ENCODE results near the gene ITPRIP. TPM values are rescaled to one million over a fixed set of nuclear protein-coding genes. Genes with fewer than 3 reads are reported as not detected.
A peak's percentile ranks its signal among the peaks of the same experiment; 100 is the strongest.

Gene ITPRIP
- total RNA-seq, 2 experiments from 2014 or later = 24.6 to 25.9 TPM

DNA sequence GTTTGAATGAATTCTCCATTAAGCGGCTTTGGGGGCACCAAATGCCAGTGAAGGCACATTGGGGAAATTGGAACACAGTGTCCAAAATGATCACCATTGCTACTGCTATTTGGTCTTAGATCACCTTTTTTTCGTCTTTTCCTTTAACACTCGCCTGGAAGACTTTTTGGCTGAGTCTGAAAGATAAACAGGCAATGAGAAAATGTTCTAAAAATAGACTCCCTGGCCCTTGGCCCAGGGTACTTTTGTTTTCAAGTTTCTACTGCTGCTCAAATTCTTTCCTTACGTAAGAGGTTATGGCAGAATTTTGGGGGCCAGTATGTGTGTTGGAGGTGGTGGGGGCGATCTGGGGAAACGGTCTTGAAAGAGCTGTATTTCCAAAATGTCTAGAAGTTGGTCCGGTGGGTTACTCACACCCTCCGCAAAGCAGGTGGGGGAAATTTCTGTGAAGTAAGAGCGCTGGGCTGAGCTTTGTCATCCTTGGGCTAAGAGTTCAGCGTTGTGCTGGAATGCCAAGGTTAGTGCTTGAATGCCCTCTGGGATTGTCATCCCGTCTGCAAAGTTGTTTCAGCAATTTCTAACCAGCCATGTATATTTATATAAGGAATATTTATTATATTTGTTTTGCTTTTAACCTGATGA is 1.3 kb upstream of the ITPRIP start:
- Mint-ChIP-seq H3K27ac (peak overlapping the region; percentile 99), H3K9me3 (no peaks in the 10 kb centered on the region), H3K4me1 (peaks cover 34% of the 10 kb centered on the region), H3K27me3 (peaks cover 8% of the 10 kb centered on the region), H3K36me3 (ENCODE audit: low read depth) (peaks cover 18% of the 10 kb centered on the region), H3K4me3 (peak overlapping the region; percentile 95)
- DNase-seq = no peak
- CTCF ChIA-PET = interaction anchor here (1.4 to 6.4 kb wide), 8 partner anchors 11 to 70 kb away, joined by 5 to 66 read pairs (median 20); partner anchors contain the start of genes CFAP58 and GSTO2
- POLR2A ChIA-PET = interaction anchor here (1.4 to 4.5 kb wide), 8 partner anchors 10 to 218 kb away, joined by 4 to 54 read pairs (median 21); partner anchors contain the start of genes GSTO1, GSTO2 and SFR1

DNA sequence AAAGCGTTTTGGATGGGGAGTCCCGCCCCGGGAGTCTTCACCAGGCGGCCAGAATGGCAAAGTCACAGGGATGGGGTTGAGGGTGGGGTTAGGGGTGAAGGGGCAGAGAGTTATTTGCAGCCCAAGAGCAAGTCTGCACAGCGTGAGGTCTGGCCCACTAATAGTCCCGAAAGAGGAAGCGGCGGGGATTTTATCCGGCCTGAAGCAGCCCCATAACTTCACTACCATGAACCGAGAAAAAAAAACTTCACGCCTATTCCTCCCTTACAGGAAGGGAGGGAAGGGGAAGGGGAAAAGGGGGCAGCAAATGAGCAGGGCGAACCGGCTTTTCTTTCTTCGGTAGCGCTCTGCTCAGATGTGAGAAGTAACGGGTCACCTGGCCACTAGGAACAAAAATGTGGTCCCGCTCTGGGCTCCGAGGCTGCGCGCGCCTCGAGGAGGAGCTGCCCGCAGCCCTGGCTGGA is 712 bp downstream of the ITPRIP start:
- Mint-ChIP-seq H3K36me3 (ENCODE audit: low read depth) (peaks cover 25% of the 10 kb centered on the region), H3K9me3 (no peaks in the 10 kb centered on the region), H3K27ac (peak overlapping the region; percentile 99), H3K27me3 (peaks cover 8% of the 10 kb centered on the region), H3K4me1 (peaks cover 51% of the 10 kb centered on the region), H3K4me3 (peak overlapping the region; percentile 95)
- ChIA-PET CTCF (interaction anchor here (1.1 to 6.4 kb wide), 12 partner anchors 9 to 64 kb away, joined by 3 to 66 read pairs (median 12); partner anchors contain the start of gene CFAP58), POLR2A (interaction anchor here (1.0 to 4.5 kb wide), 17 partner anchors 8 to 216 kb away, joined by 3 to 54 read pairs (median 9); partner anchors contain the start of genes CFAP58, GSTO1, GSTO2 and SFR1)
- no peak for DNase-seq

DNA sequence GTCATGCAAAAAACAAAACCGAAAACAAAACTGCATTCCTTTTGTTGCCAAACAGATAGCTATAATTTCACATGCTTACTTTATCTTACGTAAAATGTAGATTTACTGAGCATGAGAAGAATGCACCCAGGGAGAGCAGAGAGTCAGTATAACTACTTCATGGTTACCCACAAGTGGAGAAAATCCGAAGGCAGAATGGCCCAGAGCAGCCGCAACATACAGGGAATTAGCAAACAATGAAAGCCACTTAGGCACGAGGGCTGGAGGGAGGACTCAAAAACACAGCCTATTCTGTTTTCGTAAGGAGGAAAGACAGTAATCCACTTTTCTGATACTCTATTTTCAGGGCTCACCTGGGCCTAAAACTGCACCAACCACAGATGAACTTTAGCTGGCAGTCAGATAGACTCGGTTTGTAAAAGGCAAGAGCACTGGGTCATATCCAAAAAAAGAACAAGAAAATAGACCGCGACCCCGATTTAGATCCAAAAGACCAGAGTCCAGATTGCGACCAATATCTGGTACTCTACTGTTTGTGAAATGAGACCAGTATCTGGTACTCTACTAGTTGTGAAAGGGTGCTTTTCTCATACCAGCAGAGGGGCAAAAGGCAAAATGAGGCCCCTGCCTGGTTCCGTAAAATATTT is 1.3 kb downstream of the ITPRIP start:
- DNase-seq = peak; percentile 17
- H3K4me1 Mint-ChIP-seq = peaks cover 54% of the 10 kb centered on the region
- H3K4me3 Mint-ChIP-seq = peak overlapping the region; percentile 95
- no peaks in the 10 kb centered on the region for H3K9me3 Mint-ChIP-seq
- ChIA-PET CTCF (interaction anchor here (0.9 to 6.4 kb wide), 9 partner anchors 12 to 63 kb away, joined by 3 to 66 read pairs (median 7); partner anchors contain the start of gene CFAP58), POLR2A (interaction anchor here (0.8 to 4.5 kb wide), 11 partner anchors 8 to 215 kb away, joined by 3 to 54 read pairs (median 13); partner anchors contain the start of genes CFAP58 and SFR1)
- H3K27me3 Mint-ChIP-seq = peaks cover 8% of the 10 kb centered on the region
- H3K36me3 Mint-ChIP-seq (ENCODE audit: low read depth) = peaks cover 26% of the 10 kb centered on the region
- peak overlapping the region; percentile 99 for H3K27ac Mint-ChIP-seq

DNA sequence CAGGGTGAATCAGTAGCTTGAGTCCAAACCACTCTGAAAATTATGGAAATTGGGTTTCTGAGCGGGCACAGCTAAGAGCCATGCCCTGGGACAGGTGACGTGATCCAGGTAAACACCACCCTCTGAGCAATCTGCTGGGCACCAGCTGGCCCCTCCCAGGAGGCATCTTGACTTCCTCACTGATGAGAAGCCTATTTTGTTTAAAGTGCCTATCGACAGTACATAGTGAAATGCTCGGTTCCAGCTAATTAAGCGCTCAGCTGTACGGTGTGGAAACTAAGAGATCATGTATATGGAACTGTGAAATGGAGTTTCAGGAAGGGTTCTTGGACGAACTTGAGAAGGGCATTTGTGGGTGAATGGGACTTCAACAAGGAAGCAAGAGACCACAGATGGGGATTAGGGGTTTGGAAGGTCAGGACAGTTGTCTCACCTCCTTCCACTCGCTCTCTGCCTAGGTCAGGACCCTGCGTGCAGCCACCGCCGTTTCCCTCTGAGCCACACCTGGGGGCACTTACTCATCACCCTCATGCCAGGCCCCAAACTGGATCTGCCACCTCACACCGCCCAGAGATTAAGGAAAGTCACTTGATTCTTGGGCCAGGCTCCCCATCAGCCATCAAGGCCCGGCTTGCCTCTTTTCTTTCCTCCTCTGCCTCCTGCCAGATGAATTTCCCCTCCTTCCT is 3.2 kb downstream of the ITPRIP start:
- Mint-ChIP-seq H3K27me3 (peaks cover 4% of the 10 kb centered on the region), H3K4me1 (peaks cover 68% of the 10 kb centered on the region), H3K9me3 (no peaks in the 10 kb centered on the region), H3K36me3 (ENCODE audit: low read depth) (peaks cover 37% of the 10 kb centered on the region), H3K27ac (no peak overlapping the region), H3K4me3 (peak overlapping the region; percentile 64)
- POLR2A ChIA-PET = interaction anchor here (0.8 to 3.1 kb wide), 4 partner anchors 11 to 29 kb away, joined by 3 to 14 read pairs (median 4); no protein-coding TSS in a partner anchor
- CTCF ChIA-PET = interaction anchor here (0.7 to 6.4 kb wide), 6 partner anchors 10 to 43 kb away, joined by 3 to 66 read pairs (median 4); partner anchors contain the start of gene CFAP58
- peak; percentile 15 for DNase-seq

DNA sequence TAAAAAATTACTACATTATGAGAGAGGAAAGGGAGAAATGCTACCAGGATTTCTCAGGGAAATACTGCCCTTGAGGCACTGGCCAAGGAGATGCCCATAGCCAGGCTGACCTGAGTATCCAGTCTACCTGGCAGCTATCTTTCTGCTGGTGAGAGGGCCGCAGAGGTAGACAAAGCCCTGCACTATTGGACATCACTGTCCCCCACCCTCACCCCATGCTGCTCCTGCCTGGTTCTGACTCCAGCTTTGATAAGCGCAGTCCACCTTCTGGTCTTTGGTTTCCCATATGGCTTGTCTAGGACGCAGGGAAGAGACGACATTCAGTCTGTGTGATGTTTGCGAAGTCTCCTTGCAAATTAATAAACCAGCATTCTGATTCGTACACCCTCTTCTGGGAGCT is 3.7 kb downstream of the ITPRIP start:
- no peak for DNase-seq
- no peak overlapping the region for H3K27ac Mint-ChIP-seq
- H3K36me3 Mint-ChIP-seq (ENCODE audit: low read depth) = peaks cover 37% of the 10 kb centered on the region
- peaks cover 69% of the 10 kb centered on the region for H3K4me1 Mint-ChIP-seq
- H3K4me3 Mint-ChIP-seq = no peak overlapping the region
- ChIA-PET POLR2A (interaction anchor here (0.8 to 3.1 kb wide), 3 partner anchors 12 to 28 kb away, joined by 3 to 14 read pairs (median 4); no protein-coding TSS in a partner anchor), CTCF (interaction anchor here (0.7 to 6.4 kb wide), 6 partner anchors 9 to 43 kb away, joined by 3 to 66 read pairs (median 4); partner anchors contain the start of gene CFAP58)
- H3K9me3 Mint-ChIP-seq = no peaks in the 10 kb centered on the region
- peaks cover under 1% of the 10 kb centered on the region for H3K27me3 Mint-ChIP-seq

DNA sequence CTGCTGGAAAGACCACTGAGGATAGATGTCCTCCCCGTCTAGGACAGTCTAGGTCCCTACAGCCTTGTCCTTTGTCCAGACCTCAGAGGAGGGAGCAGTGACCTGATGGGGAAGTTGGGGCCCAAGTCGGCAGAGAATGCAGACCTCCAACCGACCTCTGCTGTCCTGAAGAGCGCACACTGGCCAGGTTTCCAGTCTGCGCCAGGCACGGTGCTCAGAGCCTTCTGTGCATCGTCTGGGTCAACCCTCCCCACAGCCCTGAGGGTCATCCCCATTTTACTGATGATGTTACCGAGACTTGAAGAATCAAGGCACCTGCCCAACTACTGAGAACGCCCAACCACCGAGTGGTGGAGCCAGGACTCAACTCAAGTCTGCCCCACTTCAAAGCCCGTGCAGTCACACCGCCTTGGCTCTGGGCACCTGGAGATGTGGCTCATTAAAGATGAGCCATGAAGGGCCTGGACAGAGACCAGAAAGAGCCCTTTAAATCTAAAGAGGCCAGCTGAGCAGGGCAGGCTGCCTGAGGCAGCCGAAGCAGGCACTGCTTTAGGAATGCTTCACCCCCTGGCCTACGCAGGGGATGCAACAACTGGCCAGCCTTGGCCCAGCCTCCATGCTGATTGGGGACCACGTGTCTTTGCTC is 4.4 kb downstream of the ITPRIP start:
- no peaks in the 10 kb centered on the region for H3K27me3 Mint-ChIP-seq
- CTCF ChIA-PET = interaction anchor here (1.0 to 6.4 kb wide), 3 partner anchors 18 to 42 kb away, joined by 3 to 66 read pairs (median 5); no protein-coding TSS in a partner anchor
- H3K4me1 Mint-ChIP-seq = peaks cover 70% of the 10 kb centered on the region
- peak overlapping the region; percentile 37 for H3K27ac Mint-ChIP-seq
- peak; percentile 14 for DNase-seq
- H3K36me3 Mint-ChIP-seq (ENCODE audit: low read depth) = peaks cover 37% of the 10 kb centered on the region
- POLR2A ChIA-PET = interaction anchor here (0.8 to 3.1 kb wide), 2 partner anchors 11 to 28 kb away, joined by 4 to 14 read pairs; no protein-coding TSS in a partner anchor
- no peak overlapping the region for H3K4me3 Mint-ChIP-seq
- no peaks in the 10 kb centered on the region for H3K9me3 Mint-ChIP-seq

DNA sequence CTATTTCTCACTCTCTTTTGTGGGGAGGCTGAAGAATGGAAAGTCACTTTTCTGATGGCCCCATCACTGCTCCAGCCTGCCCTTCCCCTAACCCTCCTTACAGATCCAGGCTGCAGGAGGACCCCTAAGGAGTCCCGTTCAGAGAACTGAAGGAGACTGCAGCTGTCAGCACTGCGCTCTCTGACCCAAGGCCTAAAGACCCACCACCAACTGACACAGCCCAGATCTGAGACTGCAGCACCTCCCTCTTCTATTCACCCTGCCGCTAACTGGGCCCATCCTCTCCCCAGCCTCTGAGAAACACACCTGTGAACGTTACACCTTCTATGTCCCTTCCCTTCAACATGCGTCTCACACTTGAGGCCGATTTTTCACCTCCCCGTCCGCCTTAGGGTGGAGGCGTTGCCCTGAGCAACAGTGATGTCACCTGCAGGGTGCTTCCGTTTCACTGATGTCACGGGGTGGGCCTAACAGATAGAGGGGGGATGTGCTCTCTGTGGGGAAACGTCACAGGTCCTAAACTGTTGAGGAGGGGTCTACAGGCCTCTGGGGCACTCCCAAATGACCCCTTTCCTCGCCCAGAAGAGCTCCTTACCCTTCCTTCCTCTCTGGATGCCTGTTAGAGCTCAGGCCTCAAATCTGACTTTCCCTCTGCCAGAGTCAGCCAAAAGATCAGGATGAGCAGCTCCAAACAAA is 5.1 kb downstream of the ITPRIP start:
- Mint-ChIP-seq H3K27ac (peak overlapping the region; percentile 37), H3K4me3 (no peak overlapping the region), H3K9me3 (no peaks in the 10 kb centered on the region), H3K4me1 (peaks cover 74% of the 10 kb centered on the region), H3K36me3 (ENCODE audit: low read depth) (peaks cover 37% of the 10 kb centered on the region), H3K27me3 (no peaks in the 10 kb centered on the region)
- ChIA-PET CTCF (interaction anchor here (1.1 to 6.4 kb wide), 2 partner anchors 19 to 27 kb away, joined by 3 to 66 read pairs; no protein-coding TSS in a partner anchor), POLR2A (no interaction called here)
- DNase-seq = peak; percentile 33

DNA sequence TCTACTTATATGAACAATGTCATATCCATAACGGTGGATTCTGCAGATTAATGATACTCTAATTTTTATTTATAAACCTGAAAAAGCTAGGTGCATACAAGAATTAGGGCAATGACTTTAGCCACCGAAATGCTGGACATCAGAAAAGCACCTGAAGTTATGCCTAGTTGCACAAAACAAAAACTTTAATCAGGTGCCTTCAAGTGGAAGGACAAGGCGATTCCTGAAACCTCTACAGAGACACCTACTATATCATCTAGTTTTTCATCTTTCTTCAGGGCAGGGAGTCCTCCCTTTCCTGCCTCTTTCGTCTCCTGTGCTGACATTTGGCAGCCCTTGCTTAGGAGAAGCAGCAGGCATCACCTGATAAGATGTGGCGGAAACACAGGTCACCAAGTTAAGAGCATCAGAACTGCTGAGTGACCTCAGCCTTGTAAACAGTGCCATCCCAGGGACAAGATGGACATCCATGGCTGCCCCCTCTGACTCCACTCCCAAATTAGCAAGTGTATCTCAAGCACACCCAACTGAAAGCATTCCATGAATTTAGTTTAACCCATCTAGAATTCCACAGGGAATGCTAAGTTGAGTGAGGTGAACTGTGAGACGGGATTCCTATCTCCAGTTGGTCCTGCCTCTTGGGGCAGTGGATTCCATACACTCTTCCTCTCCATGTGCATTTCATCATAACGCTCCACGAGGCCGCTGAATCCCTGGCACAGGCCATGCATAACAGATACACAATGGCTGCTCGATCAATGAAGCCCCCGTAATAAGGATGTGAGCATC is 5.8 kb downstream of the ITPRIP start:
- Mint-ChIP-seq H3K9me3 (no peaks in the 10 kb centered on the region), H3K4me3 (no peak overlapping the region), H3K4me1 (peaks cover 81% of the 10 kb centered on the region), H3K27me3 (no peaks in the 10 kb centered on the region), H3K36me3 (ENCODE audit: low read depth) (peaks cover 37% of the 10 kb centered on the region), H3K27ac (no peak overlapping the region)
- no peak for DNase-seq
- ChIA-PET POLR2A (no interaction called here), CTCF (interaction anchor here (1.2 kb wide), 1 partner anchor 25 kb away, joined by 4 read pairs; no protein-coding TSS in a partner anchor)

DNA sequence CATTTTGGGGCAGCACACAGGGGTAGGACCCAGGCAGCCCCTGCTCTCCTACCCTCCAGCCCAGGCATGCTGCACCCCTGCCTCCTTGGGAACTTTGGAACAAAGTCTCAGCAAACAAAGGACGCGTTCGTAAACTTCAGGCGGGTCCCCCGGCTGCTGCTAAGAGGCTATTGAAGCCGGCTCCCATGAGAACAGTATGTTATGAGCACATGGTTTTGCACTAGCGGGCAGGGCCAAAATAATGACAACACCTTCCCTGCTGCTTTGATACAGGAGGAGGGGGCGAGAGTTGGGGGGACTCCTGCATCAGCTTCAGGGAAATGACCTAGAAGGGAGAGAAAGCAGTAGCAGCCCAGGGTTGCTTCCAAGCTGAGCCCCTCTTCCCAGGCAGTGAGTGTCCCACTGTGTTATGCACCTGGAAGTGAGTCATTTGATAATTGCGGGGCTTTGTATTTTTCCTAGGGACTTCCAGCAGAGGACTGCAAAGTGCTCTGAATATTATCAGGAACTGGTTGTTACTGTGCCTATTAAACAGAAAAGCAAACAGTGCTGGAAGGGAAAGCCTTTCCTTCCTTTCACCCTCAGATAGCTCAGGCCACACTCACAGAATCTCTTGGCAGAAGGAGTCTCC is 6.9 kb downstream of the ITPRIP start:
- no peak overlapping the region for H3K4me3 Mint-ChIP-seq
- H3K36me3 Mint-ChIP-seq (ENCODE audit: low read depth) = peaks cover 36% of the 10 kb centered on the region
- CTCF ChIA-PET = interaction anchor here (1.2 kb wide), 2 partner anchors 20 to 24 kb away, joined by 4 read pairs; no protein-coding TSS in a partner anchor
- peak overlapping the region; percentile 13 for H3K27ac Mint-ChIP-seq
- DNase-seq = no peak
- H3K27me3 Mint-ChIP-seq = no peaks in the 10 kb centered on the region
- POLR2A ChIA-PET = interaction anchor here (1.8 kb wide), 1 partner anchor 10 kb away, joined by 6 read pairs; no protein-coding TSS in a partner anchor
- H3K9me3 Mint-ChIP-seq = no peaks in the 10 kb centered on the region
- H3K4me1 Mint-ChIP-seq = peaks cover 91% of the 10 kb centered on the region
